NCI-H82 treated with DMSO at 0.1 percent for 48 hours (cell line): Measurements from ENCODE around the gene COA1.
"Not testable (repeated sequence)": the region's sequence is repeated elsewhere in the genome, so short reads cannot be mapped to it uniquely, and the experiment has no call there.

Experiments used
- DNase-seq: peaks from one replicate; lab custom pipeline; 2025; ENCODE audit not compliant: unreplicated experiment; lab: John Stamatoyannopoulos, UW

The COA1 gene

DNA sequence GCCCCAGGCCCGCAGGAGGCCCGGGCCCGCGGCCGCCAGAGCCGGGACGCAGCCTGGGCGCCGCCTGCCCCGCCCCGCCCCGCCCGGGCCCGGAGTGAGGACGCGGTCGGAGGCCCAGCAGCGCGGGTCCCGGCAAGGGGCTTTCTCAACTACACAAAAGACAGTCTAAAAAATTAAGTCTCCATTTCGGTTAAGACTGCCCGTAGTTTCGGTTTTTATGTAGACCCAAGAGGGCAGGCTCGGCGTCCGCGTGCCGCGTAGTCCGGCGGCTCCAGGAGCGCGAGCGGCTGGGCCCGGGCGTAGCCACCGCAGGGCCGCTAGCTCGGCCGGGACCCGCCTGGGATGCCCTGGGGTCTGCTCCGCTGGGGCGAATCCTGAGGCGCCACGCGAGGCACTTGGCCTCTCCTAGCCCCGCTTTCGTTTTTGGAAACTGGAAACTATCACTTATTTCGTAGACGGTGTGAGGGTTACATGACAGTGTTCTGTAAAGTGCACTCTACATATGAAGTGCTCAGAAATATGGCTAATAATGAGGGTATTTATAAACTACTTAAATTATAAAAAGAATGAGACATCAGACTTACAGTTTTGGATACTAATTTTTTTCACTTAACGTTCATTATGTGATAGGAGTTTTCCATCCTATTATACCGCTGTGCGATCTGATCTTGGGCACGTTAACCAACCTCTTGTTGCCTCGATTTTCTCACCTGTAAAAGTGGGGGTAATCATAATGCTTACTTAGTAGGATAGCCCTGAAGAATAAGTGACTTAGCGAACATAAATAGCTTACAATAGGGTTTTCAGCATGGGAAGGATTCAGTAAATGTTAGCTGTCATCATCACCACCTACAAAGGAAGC, 29.7 kb upstream of the COA1 start:
- no peak for DNase-seq

- DNase-seq = peak; percentile 14
These were observed 28.9 kb upstream of the COA1 start, which contains the start of gene BLVRA for GRCh38 chr7:43758029-43758821. Gene BLVRA, plus strand, starts transcription at chr7:43758680. Its CDS starts 12,479 bp downstream, at chr7:43771159.

- DNase-seq = no peak
These were observed 27.9 kb upstream of the COA1 start for GRCh38 chr7:43757073-43757720.

DNA sequence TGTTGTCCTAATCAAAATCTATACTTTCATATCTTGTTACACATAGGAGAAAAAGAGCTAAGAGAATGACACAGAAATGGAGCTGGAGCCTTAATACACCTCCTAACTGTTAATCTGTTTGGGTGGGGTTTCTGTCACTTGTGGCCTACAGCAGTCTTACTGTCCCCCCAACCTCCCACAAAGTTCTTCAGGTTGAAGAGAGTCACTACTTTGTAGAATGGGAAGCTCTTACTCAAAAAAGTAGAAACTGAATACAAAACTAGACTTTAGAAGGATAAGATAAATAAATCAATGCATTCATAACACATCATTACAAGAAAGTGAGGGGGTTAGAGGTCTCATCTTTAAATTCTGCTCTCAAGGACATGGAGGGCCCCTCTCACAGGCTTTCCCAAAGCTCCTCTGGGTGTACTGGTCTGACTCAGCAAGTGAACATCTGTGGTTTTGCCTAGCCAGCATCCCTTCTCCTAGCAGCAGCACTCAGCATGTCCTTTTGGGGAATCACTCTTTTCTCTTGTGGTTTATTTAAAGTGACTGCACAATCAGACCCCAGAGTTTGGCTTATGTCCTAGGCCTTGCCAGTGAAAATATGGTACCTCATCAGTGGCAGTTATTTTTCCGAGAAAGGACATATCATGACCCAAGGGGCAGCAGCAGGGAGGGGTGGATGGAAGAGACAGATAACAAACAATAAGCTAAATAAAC, 27.2 kb upstream of the COA1 start:
- DNase-seq = peak; percentile 39

- DNase-seq = no peak
These were observed 25.3 kb upstream of the COA1 start for GRCh38 chr7:43754596-43754995.

DNA sequence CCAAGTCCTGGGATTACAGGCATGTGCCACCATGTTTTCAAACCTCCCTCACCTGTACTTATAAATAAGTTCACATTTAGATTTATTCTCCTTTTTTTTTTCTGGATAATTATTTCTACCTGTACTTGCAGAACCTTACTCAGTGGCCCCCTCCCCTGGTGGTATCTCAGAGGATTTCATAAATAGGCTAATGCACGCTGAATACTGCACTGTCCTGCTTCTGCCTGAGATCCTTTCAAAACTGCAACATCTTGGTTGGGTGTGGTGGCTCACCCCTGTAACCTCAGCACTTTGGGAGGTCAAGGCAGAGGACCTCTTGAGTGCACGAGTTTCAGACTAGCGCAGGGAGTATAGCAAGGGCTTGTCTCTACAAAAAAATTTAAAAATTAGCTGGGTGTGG, 24.5 kb upstream of the COA1 start:
- DNase-seq = no peak

DNA sequence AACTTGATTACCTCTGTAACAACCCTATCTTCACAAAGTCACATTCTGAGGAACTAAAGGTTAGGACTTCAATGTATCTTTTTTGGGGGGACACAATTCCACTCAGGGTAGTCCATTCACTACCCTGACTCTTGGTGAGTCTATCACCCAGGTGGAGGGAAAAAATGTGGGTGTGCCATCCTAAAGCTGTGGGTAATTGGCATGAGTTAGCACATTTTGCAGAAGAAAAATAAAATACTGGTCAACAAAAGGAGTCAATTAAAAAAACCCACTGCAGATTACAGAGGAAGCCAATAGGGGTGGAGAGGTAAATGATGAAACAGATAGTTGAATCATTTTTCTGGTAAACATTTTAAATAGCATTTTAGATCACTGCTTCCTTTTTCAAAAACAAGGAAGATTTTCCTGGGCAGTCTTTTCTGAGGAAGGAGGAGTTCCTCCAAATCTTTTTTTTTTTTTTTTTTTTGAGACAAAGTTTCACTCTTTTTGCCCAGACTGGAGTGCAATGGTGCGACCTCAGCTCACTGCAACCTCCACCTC, 24.0 kb upstream of the COA1 start:
- no peak for DNase-seq

- no peak for DNase-seq
These were observed 23.1 kb upstream of the COA1 start for GRCh38 chr7:43752411-43752810.

- peak; percentile 98 for DNase-seq
These were observed 20.9 kb upstream of the COA1 start for GRCh38 chr7:43750016-43750887.

- DNase-seq = no peak
These were observed 20.1 kb upstream of the COA1 start for GRCh38 chr7:43749383-43749940.

DNA sequence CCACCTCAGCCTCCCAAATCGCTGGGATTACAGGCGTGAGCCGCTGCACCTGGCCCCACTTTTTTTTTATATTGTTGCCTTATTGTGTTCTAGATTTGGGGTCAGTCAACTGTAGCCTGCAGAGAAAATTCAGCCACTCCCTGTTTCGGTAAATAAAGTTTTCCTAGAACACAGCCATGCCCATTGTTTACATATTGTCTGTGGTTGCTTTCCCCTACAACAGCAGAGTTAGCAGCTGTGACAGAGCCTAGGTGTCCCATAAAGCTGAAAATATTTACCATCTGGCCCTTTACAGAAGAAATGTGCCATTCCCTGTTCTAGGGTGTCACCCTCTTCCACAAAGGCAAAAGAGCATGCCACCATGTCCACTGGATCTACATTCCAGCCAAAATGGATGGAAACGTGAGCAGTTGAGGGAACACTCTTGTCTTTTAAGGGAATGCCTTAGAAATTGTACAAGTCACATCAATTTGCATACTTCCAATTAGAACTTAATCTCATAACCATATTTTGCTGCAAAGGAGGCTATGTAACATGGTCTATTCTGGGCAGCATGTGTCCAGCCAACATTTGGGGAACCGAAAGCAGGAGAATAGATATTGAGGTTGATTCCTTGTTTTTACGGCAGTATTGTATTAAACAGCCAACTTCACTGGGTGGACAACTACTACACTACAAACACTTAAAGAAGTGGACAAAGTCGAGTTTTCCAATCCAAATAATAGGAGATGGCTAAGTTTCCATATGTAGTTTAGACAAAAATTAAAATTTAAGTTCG, 18.2 kb upstream of the COA1 start:
- DNase-seq = no peak

GRCh38 chr7:43742692-43743091, 13.4 kb upstream of the COA1 start:
- no peak for DNase-seq

DNA sequence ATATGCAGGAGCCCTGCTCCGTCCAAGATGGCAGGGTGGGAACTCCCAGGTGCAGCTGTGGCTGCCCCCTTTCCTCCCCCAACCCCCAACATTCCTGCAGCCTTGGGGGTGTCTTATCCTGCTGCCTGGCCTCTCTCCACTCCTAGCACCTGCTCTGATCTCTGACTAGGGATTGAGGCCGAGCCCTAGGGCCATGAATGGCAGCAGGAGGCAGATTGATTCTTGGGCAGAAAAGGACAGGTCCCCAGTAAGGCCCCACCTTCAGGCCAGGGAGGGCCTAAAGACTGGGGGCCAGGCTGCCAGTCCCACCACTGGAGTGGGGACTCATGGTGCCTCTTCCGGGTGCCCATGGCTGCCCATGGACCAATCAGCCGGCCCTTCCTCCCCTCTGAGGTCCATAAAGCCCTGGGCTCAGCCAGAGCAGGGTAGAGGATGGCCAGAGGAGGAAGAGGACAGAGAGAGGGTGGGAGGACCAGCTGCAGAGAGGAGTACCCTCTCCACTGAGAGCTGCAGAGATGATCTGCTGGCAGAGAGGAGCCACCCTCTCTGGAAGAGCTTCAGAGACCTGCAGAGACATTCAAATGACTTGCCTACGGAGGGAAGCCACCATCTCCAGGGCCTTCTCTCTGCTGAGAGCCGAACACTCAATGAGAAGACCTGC, 8.3 kb upstream of the COA1 start:
- DNase-seq = no peak

GRCh38 chr7:43735802-43736603, 6.7 kb upstream of the COA1 start:
- no peak for DNase-seq

GRCh38 chr7:43735403-43735801, 6.1 kb upstream of the COA1 start:
- DNase-seq = no peak

DNA sequence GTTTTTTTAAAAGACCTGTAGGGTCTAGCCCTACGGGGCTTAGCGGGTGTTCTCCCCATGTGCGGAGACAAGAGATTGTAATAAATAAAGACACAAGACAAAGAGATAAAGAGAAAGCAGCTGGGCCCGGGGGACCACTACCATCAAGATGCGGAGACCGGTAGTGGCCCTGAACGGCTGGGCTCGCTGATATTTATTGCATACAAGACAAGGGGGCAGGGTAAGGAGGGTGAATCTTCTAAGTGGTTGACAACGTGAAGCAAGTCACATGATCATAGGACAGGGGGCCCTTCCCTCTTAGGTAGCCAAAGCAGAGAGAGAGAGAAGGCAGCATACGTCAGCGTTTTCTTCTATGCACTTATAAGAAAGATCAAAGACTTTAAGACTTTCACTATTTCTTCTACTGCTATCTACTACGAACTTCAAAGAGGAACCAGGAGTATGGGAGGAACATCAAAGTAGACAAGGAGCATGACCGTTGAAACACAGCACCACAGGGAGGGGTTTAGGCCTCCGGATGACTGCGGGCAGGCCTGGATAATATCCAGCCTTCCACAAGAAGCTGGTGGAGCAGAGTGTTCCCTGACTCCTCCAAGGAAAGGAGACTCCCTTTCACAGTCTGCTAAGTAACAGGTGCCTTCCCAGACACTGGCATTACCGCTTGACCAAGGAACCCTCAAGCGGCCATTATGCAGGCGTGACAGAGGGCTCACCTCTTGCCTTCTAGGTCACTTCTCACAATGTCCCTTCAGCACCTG, 5.4 kb upstream of the COA1 start:
- DNase-seq = not testable (repeated sequence)

DNA sequence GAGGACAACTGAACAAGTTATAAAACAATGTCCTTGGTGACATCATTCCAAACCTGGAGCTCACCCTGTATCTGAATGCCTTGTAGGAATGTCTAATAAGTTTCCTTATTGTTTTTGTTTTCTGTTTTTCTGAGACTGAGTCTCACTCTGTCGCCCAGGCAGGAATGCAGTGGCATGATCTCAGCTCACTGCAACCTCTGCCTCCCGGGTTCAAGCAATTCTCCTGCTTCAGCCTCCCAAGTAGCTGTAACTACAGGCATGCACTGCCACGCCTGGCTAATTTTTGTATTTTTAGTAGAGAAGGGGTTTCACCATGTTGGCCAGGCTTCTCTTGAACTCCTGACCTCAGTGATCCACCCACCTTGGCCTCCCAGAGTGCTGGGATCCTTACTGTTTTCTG, 2.2 kb upstream of the COA1 start:
- DNase-seq = not testable (repeated sequence)
